GM21786 (cell line): ENCODE results near the gene RSPH9.

ENCODE experiments used
- ATAC-seq: cut with Tn5 transposase; IDR thresholded peaks from one replicate; pipeline ENCODE4 v1.9.1; 2021; ENCODE audit not compliant: unreplicated experiment

RSPH9 gene

GRCh38 chr6:43667245-43668150 lies 22.7 kb downstream of the RSPH9 start:
- ATAC-seq, result no peak

GRCh38 chr6:43668151-43669028 lies 23.6 kb downstream of the RSPH9 start:
- peak; percentile 50 for ATAC-seq

- no peak for ATAC-seq
These were observed 24.4 kb downstream of the RSPH9 start for GRCh38 chr6:43669050-43669921.

GRCh38 chr6:43669922-43670622 lies 25.2 kb downstream of the RSPH9 start:
- ATAC-seq, result no peak

- ATAC-seq, result no peak
These were observed 25.8 kb downstream of the RSPH9 start for GRCh38 chr6:43670623-43670986.

GRCh38 chr6:43671011-43671800 lies 26.4 kb downstream of the RSPH9 start:
- ATAC-seq, result no peak

- no peak for ATAC-seq
These were observed 27.2 kb downstream of the RSPH9 start for GRCh38 chr6:43671801-43672690.

- no peak for ATAC-seq
These were observed 28.7 kb downstream of the RSPH9 start for GRCh38 chr6:43673444-43674084.

- ATAC-seq, result no peak
These were observed 29.5 kb downstream of the RSPH9 start for GRCh38 chr6:43674291-43674690.

GRCh38 chr6:43674921-43675320 lies 30.1 kb downstream of the RSPH9 start:
- ATAC-seq, result no peak

GRCh38 chr6:43676962-43677606 lies 32.2 kb downstream of the RSPH9 start:
- ATAC-seq, result no peak

GRCh38 chr6:43677759-43678158 lies 32.9 kb downstream of the RSPH9 start:
- no peak for ATAC-seq

- no peak for ATAC-seq
These were observed 33.5 kb downstream of the RSPH9 start for GRCh38 chr6:43678341-43678740.

- ATAC-seq, result no peak
These were observed 34.2 kb downstream of the RSPH9 start for GRCh38 chr6:43679057-43679456.

- ATAC-seq, result no peak
These were observed 35.7 kb downstream of the RSPH9 start for GRCh38 chr6:43680308-43681200.

GRCh38 chr6:43681303-43681702 lies 36.5 kb downstream of the RSPH9 start:
- ATAC-seq, result no peak
